Stimulated activated CD4-positive, alpha-beta T cell treated with anti-CD3 and anti-CD28 coated beads, Interleukin-4, amount 100 ng/mL, for 1 hour (primary cell): ENCODE data around the gene SPSB3.

ENCODE experiments used
- DNase-seq: peaks from one replicate; pipeline ENCODE4 v3.0.0-alpha.2; 2020

Gene SPSB3

GRCh38 chr16:1762196-1762878 lies 20.0 kb downstream of the SPSB3 start:
- DNase-seq = no peak

- no peak for DNase-seq
Measured at GRCh38 chr16:1761751-1762150, 20.6 kb downstream of the SPSB3 start.

- DNase-seq = no peak
Measured at GRCh38 chr16:1760911-1761310, 21.5 kb downstream of the SPSB3 start.

GRCh38 chr16:1759511-1759910 lies 22.9 kb downstream of the SPSB3 start:
- no peak for DNase-seq

- DNase-seq = no peak
Measured at GRCh38 chr16:1758923-1759322, 23.4 kb downstream of the SPSB3 start.

- DNase-seq = no peak
Measured at GRCh38 chr16:1757714-1758461, 24.5 kb downstream of the SPSB3 start.

- no peak for DNase-seq
Measured at GRCh38 chr16:1754204-1754603, 28.2 kb downstream of the SPSB3 start.

- no peak for DNase-seq
Measured at GRCh38 chr16:1752853-1753252, 29.5 kb downstream of the SPSB3 start.

GRCh38 chr16:1751946-1752345 lies 30.4 kb downstream of the SPSB3 start:
- DNase-seq = no peak

- no peak for DNase-seq
Measured at GRCh38 chr16:1749152-1750117, 32.9 kb downstream of the SPSB3 start.

- no peak for DNase-seq
Measured at GRCh38 chr16:1747934-1748333, 34.4 kb downstream of the SPSB3 start.

GRCh38 chr16:1746693-1747195 lies 35.6 kb downstream of the SPSB3 start:
- DNase-seq = no peak

GRCh38 chr16:1745900-1746692 lies 36.3 kb downstream of the SPSB3 start:
- DNase-seq = no peak

- DNase-seq = no peak
Measured at GRCh38 chr16:1745181-1745899, 37.0 kb downstream of the SPSB3 start.

GRCh38 chr16:1744338-1744840 lies 38.0 kb downstream of the SPSB3 start:
- DNase-seq = no peak

GRCh38 chr16:1743376-1744337 lies 38.7 kb downstream of the SPSB3 start:
- DNase-seq = no peak

- DNase-seq = no peak
Measured at GRCh38 chr16:1741553-1742165, 40.7 kb downstream of the SPSB3 start.

GRCh38 chr16:1740781-1741490 lies 41.4 kb downstream of the SPSB3 start:
- DNase-seq = no peak

GRCh38 chr16:1740234-1740633 lies 42.1 kb downstream of the SPSB3 start:
- DNase-seq = no peak
